CD4-positive, alpha-beta memory T cell (primary cell): Measurements from ENCODE around the gene RMI2. TPM values are rescaled to one million over a fixed set of nuclear protein-coding genes. Genes with fewer than 3 reads are reported as not detected.

Experiments
- CTCF ChIA-PET: fragments of 350-600 bp; sonication (Branson Sonifier 250); formaldehyde crosslinking; loops from one replicate; lab custom pipeline; 2021; ENCODE audit warnings: inconsistent platforms; ENCODE audit not compliant: partially characterized antibody; lab: Charles Lee
- POLR2A ChIA-PET: fragments of 350-600 bp; sonication (Branson Sonifier 250); formaldehyde crosslinking; loops from one replicate; lab custom pipeline; 2021; ENCODE audit not compliant: partially characterized antibody; lab: Charles Lee
- DNase-seq, 5 donors: peaks; one replicate each; pipeline versions ENCODE4 v3.0.0 to v3.0.0-alpha.2; 2020 to 2022; ENCODE audit warnings: mixed read lengths in 1 of 5
- H3K27ac ChIP-seq: one replicate; pipeline ENCODE4 v1.7.0; 2013; ENCODE audit warnings: low read depth, low read length
- H3K27me3 ChIP-seq: 2 replicates; pipeline ENCODE4 v1.7.0; 2013; ENCODE audit warnings: mild to moderate bottlenecking, low read length, moderate library complexity; ENCODE audit not compliant: insufficient read depth
- H3K36me3 ChIP-seq: 2 replicates; pipeline ENCODE4 v1.7.0; 2013; ENCODE audit warnings: mild to moderate bottlenecking, low read length, moderate library complexity; ENCODE audit not compliant: insufficient read depth
- H3K4me1 ChIP-seq: 2 replicates; pipeline ENCODE4 v1.7.0; 2013; ENCODE audit warnings: mild to moderate bottlenecking, low read length, moderate library complexity; ENCODE audit not compliant: insufficient read depth
- H3K4me3 ChIP-seq, 2 donors: one replicate each; pipeline ENCODE4 v1.7.0; 2013; ENCODE audit warnings: low read length in 2 of 2, mild to moderate bottlenecking in 1 of 2
- H3K9me3 ChIP-seq, 2 donors: one replicate each; pipeline ENCODE4 v1.7.0; 2013; ENCODE audit warnings: low read length in 2 of 2, control low read depth in 1 of 2; ENCODE audit not compliant: control insufficient read depth in 1 of 2
- H3K27ac Mint-ChIP-seq, 7 donors: one replicate each; pipeline ENCODE4 v1.8.0; 2020 to 2021; ENCODE audit warnings: mixed read lengths in 7 of 7, mild to moderate bottlenecking in 6 of 7, inconsistent platforms in 3 of 7, moderate library complexity in 3 of 7
- H3K27me3 Mint-ChIP-seq, 2 donors: one replicate each; pipeline ENCODE4 v1.8.0; 2020 to 2021; ENCODE audit warnings: mixed read lengths in 2 of 2
- H3K36me3 Mint-ChIP-seq, 2 donors: one replicate each; pipeline ENCODE4 v1.8.0; 2020 to 2021; ENCODE audit warnings: mixed read lengths in 2 of 2, inconsistent platforms in 1 of 2, mild to moderate bottlenecking in 1 of 2
- H3K4me1 Mint-ChIP-seq, 4 donors: one replicate each; pipeline ENCODE4 v1.8.0; 2020 to 2021; ENCODE audit warnings: mixed read lengths in 4 of 4, mild to moderate bottlenecking in 1 of 4
- H3K4me3 Mint-ChIP-seq, 8 donors: one replicate each; pipeline ENCODE4 v1.8.0; 2020 to 2021; ENCODE audit warnings: mixed read lengths in 8 of 8, mild to moderate bottlenecking in 7 of 8, moderate library complexity in 6 of 8, inconsistent platforms in 3 of 8
- H3K9me3 Mint-ChIP-seq, 8 donors: one replicate each; pipeline ENCODE4 v1.8.0; 2020 to 2021; ENCODE audit warnings: mixed read lengths in 8 of 8, mild to moderate bottlenecking in 5 of 8, inconsistent platforms in 3 of 8, moderate library complexity in 1 of 8
- intact Hi-C: fragments of 100-400 bp; cut with micrococcal nuclease; formaldehyde crosslinking; loops from one replicate; pipeline ENCODE4 v1.15.1; 2023
- polyA plus RNA-seq, 2 donors: library from polyadenylated mRNA; unstranded; fragments of 300-500 nt; fragmentation: Illumina TruSeq; gene quantifications; one replicate each; pipeline ENCODE4 v1.2.3, GENCODE V29; 2021
- total RNA-seq, 2 experiments: library from RNA; stranded (reverse); gene quantifications; one replicate each; pipeline ENCODE4 v1.2.3, GENCODE V29; 2021

RMI2 gene
- total RNA-seq (1 to 10 TPM; 1.5 to 1.8 TPM), polyA plus RNA-seq (1 to 10 TPM; 1.5 to 4.0 TPM)

- H3K9me3 Mint-ChIP-seq, result no peaks in the 10 kb centered on the region
- no peak within 1 kb of the TSS for H3K27ac ChIP-seq
- peak within 1 kb of the TSS; percentile 49 to 84 for H3K4me3 ChIP-seq
- H3K4me1 ChIP-seq, result peaks cover 11% of the 10 kb centered on the region
- ChIA-PET POLR2A (interaction anchor here (1.3 to 1.7 kb wide), 3 partner anchors 9 to 380 kb away, joined by 3 to 5 read pairs (median 5); no protein-coding TSS in a partner anchor), CTCF (interaction anchor here (1.2 to 3.0 kb wide), 3 partner anchors 12 to 381 kb away, joined by 5 to 19 read pairs (median 6); partner anchors contain the start of gene SOCS1)
- peak within 1 kb of the TSS; percentile 12 to 89 (median 78) for H3K27ac Mint-ChIP-seq
- H3K4me1 Mint-ChIP-seq, result peaks cover 5 to 10% (median 7%) of the 10 kb centered on the region in 4 donors
- peak within 1 kb of the TSS; percentile 83 to 91 (median 89) for H3K4me3 Mint-ChIP-seq
- H3K36me3 Mint-ChIP-seq, result no peaks in the 10 kb centered on the region
- no peaks in the 10 kb centered on the region for H3K36me3 ChIP-seq
- no peaks in the 10 kb centered on the region for H3K9me3 ChIP-seq
- DNase-seq, result peak; percentile 93 to 97 (median 95)
- no peaks in the 10 kb centered on the region for H3K27me3 ChIP-seq
- H3K27me3 Mint-ChIP-seq, result no peaks in the 10 kb centered on the region
- intact Hi-C loops, result loop anchor here (1.0 kb wide), 3 partner anchors 9 to 401 kb away; partner anchors contain the start of gene CLEC16A
These were observed at the start of gene RMI2 for GRCh38 chr16:11345040-11345862. Gene RMI2 (plus strand): TSS chr16:11345459. CDS start chr16:11345472, 13 bp downstream.

- Histone ChIP-seq H3K36me3 (no peaks in the 10 kb centered on the region), H3K4me1 (peaks cover 16% of the 10 kb centered on the region), H3K27ac (no peak overlapping the region), H3K9me3 (no peaks in the 10 kb centered on the region), H3K27me3 (no peaks in the 10 kb centered on the region), H3K4me3 (no peak overlapping the region)
- intact Hi-C loops, result loop anchor here (2.0 to 5.0 kb wide), 2 partner anchors 38 to 331 kb away; partner anchors contain the start of gene SOCS1
- H3K4me1 Mint-ChIP-seq, result peaks cover 12 to 16% (median 13%) of the 10 kb centered on the region in 4 donors
- no peak overlapping the region for H3K4me3 Mint-ChIP-seq
- DNase-seq, result no peak
- peaks cover under 1 to 6% of the 10 kb centered on the region in 2 donors for H3K27me3 Mint-ChIP-seq
- CTCF ChIA-PET, result no interaction called here
- no peaks in the 10 kb centered on the region for H3K36me3 Mint-ChIP-seq
- no peaks in the 10 kb centered on the region for H3K9me3 Mint-ChIP-seq
- POLR2A ChIA-PET, result no interaction called here
- no peak overlapping the region for H3K27ac Mint-ChIP-seq
These were observed 49.6 kb upstream of the RMI2 start for GRCh38 chr16:11295672-11296071.

- intact Hi-C loops, result loop anchor here (2.0 to 5.0 kb wide), 2 partner anchors 39 to 332 kb away; partner anchors contain the start of gene SOCS1
- no peak overlapping the region for H3K27ac Mint-ChIP-seq
- no peaks in the 10 kb centered on the region for H3K36me3 Mint-ChIP-seq
- DNase-seq, result no peak
- H3K9me3 ChIP-seq, result no peaks in the 10 kb centered on the region
- H3K4me3 Mint-ChIP-seq, result no peak overlapping the region
- H3K27me3 ChIP-seq, result no peaks in the 10 kb centered on the region
- no peak overlapping the region for H3K4me3 ChIP-seq
- H3K4me1 ChIP-seq, result peaks cover 16% of the 10 kb centered on the region
- POLR2A ChIA-PET, result interaction anchor here (2.5 kb wide), 1 partner anchor 15 kb away, joined by 8 read pairs; no protein-coding TSS in a partner anchor
- H3K9me3 Mint-ChIP-seq, result no peaks in the 10 kb centered on the region
- peaks cover 12 to 16% (median 13%) of the 10 kb centered on the region in 4 donors for H3K4me1 Mint-ChIP-seq
- no peak overlapping the region for H3K27ac ChIP-seq
- H3K27me3 Mint-ChIP-seq, result peaks cover 0 to 4% of the 10 kb centered on the region in 2 donors
- no peaks in the 10 kb centered on the region for H3K36me3 ChIP-seq
- CTCF ChIA-PET, result interaction anchor here (2.0 to 4.0 kb wide), 3 partner anchors 41 to 76 kb away, joined by 9 to 25 read pairs (median 9); partner anchors contain the start of gene SOCS1
These were observed 48.9 kb upstream of the RMI2 start for GRCh38 chr16:11296351-11296705.

GRCh38 chr16:11296706-11297491 is 48.4 kb upstream of the RMI2 start:
- Histone ChIP-seq H3K4me3 (peak overlapping the region in 1 of 2 donors; percentile 29), H3K9me3 (no peaks in the 10 kb centered on the region), H3K27ac (no peak overlapping the region), H3K27me3 (no peaks in the 10 kb centered on the region), H3K36me3 (no peaks in the 10 kb centered on the region), H3K4me1 (peaks cover 16% of the 10 kb centered on the region)
- ChIA-PET CTCF (interaction anchor here (0.8 to 4.0 kb wide), 21 partner anchors 8 to 348 kb away, joined by 3 to 40 read pairs (median 5); partner anchors contain the start of gene SOCS1), POLR2A (interaction anchor here (0.6 to 2.5 kb wide), 9 partner anchors 15 to 446 kb away, joined by 3 to 23 read pairs (median 3); partner anchors contain the start of genes SOCS1 and TXNDC11)
- H3K36me3 Mint-ChIP-seq, result no peaks in the 10 kb centered on the region
- peaks cover 0 to 2% of the 10 kb centered on the region in 2 donors for H3K27me3 Mint-ChIP-seq
- intact Hi-C loops, result loop anchor here (1.0 to 5.0 kb wide), 3 partner anchors 40 to 332 kb away; partner anchors contain the start of gene SOCS1
- peak overlapping the region; percentile 68 to 86 (median 78) for H3K4me3 Mint-ChIP-seq
- DNase-seq, result no peak
- H3K4me1 Mint-ChIP-seq, result peaks cover 12 to 16% (median 13%) of the 10 kb centered on the region in 4 donors
- H3K9me3 Mint-ChIP-seq, result no peaks in the 10 kb centered on the region
- peak overlapping the region in 3 of 7 donors; percentile 53 to 74 (median 65) for H3K27ac Mint-ChIP-seq

GRCh38 chr16:11297492-11298142 is 47.6 kb upstream of the RMI2 start:
- Mint-ChIP-seq H3K27ac (peak overlapping the region; percentile 6 to 74 (median 46)), H3K36me3 (no peaks in the 10 kb centered on the region), H3K4me1 (peaks cover 12 to 16% (median 13%) of the 10 kb centered on the region in 4 donors), H3K4me3 (peak overlapping the region; percentile 68 to 86 (median 78)), H3K27me3 (peaks cover 0 to 2% of the 10 kb centered on the region in 2 donors), H3K9me3 (no peaks in the 10 kb centered on the region)
- intact Hi-C loops, result loop anchor here (1.0 to 5.0 kb wide), 3 partner anchors 40 to 333 kb away; partner anchors contain the start of gene SOCS1
- Histone ChIP-seq H3K27ac (no peak overlapping the region), H3K27me3 (no peaks in the 10 kb centered on the region), H3K9me3 (no peaks in the 10 kb centered on the region), H3K36me3 (no peaks in the 10 kb centered on the region), H3K4me1 (peaks cover 16% of the 10 kb centered on the region), H3K4me3 (peak overlapping the region in 1 of 2 donors; percentile 29)
- DNase-seq, result peak; percentile 59 to 82 (median 62)
- ChIA-PET POLR2A (interaction anchor here (0.6 to 2.5 kb wide), 9 partner anchors 14 to 445 kb away, joined by 3 to 23 read pairs (median 3); partner anchors contain the start of genes SOCS1 and TXNDC11), CTCF (interaction anchor here (0.7 to 4.0 kb wide), 25 partner anchors 8 to 348 kb away, joined by 3 to 40 read pairs (median 5); partner anchors contain the start of gene SOCS1)
